ENCODE results near the gene SMIM36.

GRCh38 chr17:55496094-55496881 lies 15.0 kb downstream of the SMIM36 start:
- TF ChIP-seq CTCF (IDR thresholded peaks at IDR 0.05; ENCODE audit: poor library complexity) (no peak), EZH2phosphoT487 (IDR thresholded peaks at IDR 0.05; ENCODE audit: low read depth, severe bottlenecking, unreplicated experiment) (no peak), EZH2 (IDR thresholded peaks at IDR 0.05; ENCODE audit: borderline replicate concordance) (no peak)

Data from hepatocyte (in vitro differentiated cells).